ENCODE measurements around the gene DDX20. TPM values are rescaled to one million over a fixed set of nuclear protein-coding genes. Genes with fewer than 3 reads are reported as not detected.

DDX20 gene
- total and polyA plus RNA-seq, 7 donors, result 6.2 to 11.6 (median 8.1) TPM

- WGBS, 3 donors, result 24 to 51% (median 33%) methylated on average over 4 of the region's 4 CpGs
- TF ChIP-seq CTCF (IDR thresholded peaks at IDR 0.05), result no peak
- Histone ChIP-seq H3K4me3 (no peak overlapping the region), H3K27ac (peak overlapping the region; percentile 90), H3K4me1 (peaks cover 86% of the 10 kb centered on the region), H3K27me3 (ENCODE audit: insufficient read depth in 3 of 3, low read length in 2 of 3) (no peaks in the 10 kb centered on the region), H3K36me3 (ENCODE audit: insufficient read depth in 1 of 2, low read depth in 1 of 2) (peaks cover 0 to 25% of the 10 kb centered on the region in 2 donors), H3K9me3 (no peaks in the 10 kb centered on the region)
- DNase-seq (no peak), ATAC-seq (no peak)
- intact Hi-C loops (cut with DNase I), result no loop called here
Observed at GRCh38 chr1:111730706-111731105, 25.0 kb upstream of the DDX20 start.

GRCh38 chr1:111731956-111732355 is 23.7 kb upstream of the DDX20 start:
- no peak for ATAC-seq
- DNase-seq, result no peak
- H3K36me3 ChIP-seq (ENCODE audit: insufficient read depth in 1 of 2, low read depth in 1 of 2), result peaks cover 0 to 22% of the 10 kb centered on the region in 2 donors
- WGBS, 3 donors, result 70 to 76% (median 75%) methylated on average over 6 of the region's 6 CpGs
- H3K4me3 ChIP-seq, result no peak overlapping the region
- no peak for TF ChIP-seq CTCF (IDR thresholded peaks at IDR 0.05)
- peak overlapping the region; percentile 41 for H3K27ac ChIP-seq
- no peaks in the 10 kb centered on the region for H3K27me3 ChIP-seq (ENCODE audit: insufficient read depth in 3 of 3, low read length in 2 of 3)
- H3K9me3 ChIP-seq, result no peaks in the 10 kb centered on the region
- intact Hi-C loops (cut with DNase I), result no loop called here
- peaks cover 87% of the 10 kb centered on the region for H3K4me1 ChIP-seq

DNA sequence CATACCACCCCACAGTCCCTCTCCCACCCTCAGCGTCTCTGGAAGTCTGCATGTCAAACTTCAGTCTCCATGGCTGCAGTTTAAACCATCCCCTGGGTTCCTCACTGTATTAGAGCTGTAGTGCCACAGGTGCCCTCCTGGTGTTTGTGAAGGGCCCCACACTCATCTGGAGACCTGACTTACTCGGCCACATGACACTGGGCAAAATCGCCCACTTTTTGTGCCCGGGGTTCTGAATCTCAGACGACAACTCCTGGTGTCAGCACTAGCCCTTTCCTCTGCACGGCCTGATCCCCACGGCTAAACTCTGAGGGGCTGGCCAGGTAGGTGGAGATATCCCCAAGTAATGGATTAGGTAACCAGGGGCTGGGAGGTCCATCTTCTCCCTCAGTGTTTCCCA is 23.0 kb upstream of the DDX20 start:
- 76 to 88% (median 80%) methylated on average over 7 of the region's 7 CpGs for WGBS, 3 donors

GRCh38 chr1:111733183-111733991 is 22.3 kb upstream of the DDX20 start:
- Histone ChIP-seq H3K9me3 (no peaks in the 10 kb centered on the region), H3K4me1 (peaks cover 92% of the 10 kb centered on the region), H3K27ac (peak overlapping the region; percentile 56), H3K36me3 (ENCODE audit: insufficient read depth in 1 of 2, low read depth in 1 of 2) (peaks cover 0 to 14% of the 10 kb centered on the region in 2 donors), H3K4me3 (no peak overlapping the region), H3K27me3 (ENCODE audit: insufficient read depth in 3 of 3, low read length in 2 of 3) (no peaks in the 10 kb centered on the region)
- ATAC-seq (peak in 3 of 4 donors; percentile 17 to 44 (median 21)), DNase-seq (peak; percentile 66 to 88)
- TF ChIP-seq CTCF (IDR thresholded peaks at IDR 0.05), result no peak
- intact Hi-C loops (cut with DNase I), result no loop called here
- WGBS, 3 donors, result 45 to 56% (median 49%) methylated on average over 9 of the region's 9 CpGs

More for the DNA sequence above, 23.0 kb upstream of the DDX20 start:
- no peaks in the 10 kb centered on the region for H3K9me3 ChIP-seq
- no peak for TF ChIP-seq CTCF (IDR thresholded peaks at IDR 0.05)
- peak overlapping the region; percentile 56 for H3K27ac ChIP-seq
- H3K4me1 ChIP-seq, result peaks cover 94% of the 10 kb centered on the region
- DNase-seq (no peak), ATAC-seq (no peak)
- H3K4me3 ChIP-seq, result no peak overlapping the region
- no peaks in the 10 kb centered on the region for H3K27me3 ChIP-seq (ENCODE audit: insufficient read depth in 3 of 3, low read length in 2 of 3)
- peaks cover 0 to 14% of the 10 kb centered on the region in 2 donors for H3K36me3 ChIP-seq (ENCODE audit: insufficient read depth in 1 of 2, low read depth in 1 of 2)
- intact Hi-C loops (cut with DNase I), result no loop called here
